NCI-H2107 treated with DMSO at 0.1 percent for 48 hours (cell line): Measurements from ENCODE around the gene CCDC141.

ENCODE experiments used
- DNase-seq: peaks from one replicate; lab custom pipeline; 2025; ENCODE audit not compliant: unreplicated experiment; lab: John Stamatoyannopoulos, UW

CCDC141 gene

DNA sequence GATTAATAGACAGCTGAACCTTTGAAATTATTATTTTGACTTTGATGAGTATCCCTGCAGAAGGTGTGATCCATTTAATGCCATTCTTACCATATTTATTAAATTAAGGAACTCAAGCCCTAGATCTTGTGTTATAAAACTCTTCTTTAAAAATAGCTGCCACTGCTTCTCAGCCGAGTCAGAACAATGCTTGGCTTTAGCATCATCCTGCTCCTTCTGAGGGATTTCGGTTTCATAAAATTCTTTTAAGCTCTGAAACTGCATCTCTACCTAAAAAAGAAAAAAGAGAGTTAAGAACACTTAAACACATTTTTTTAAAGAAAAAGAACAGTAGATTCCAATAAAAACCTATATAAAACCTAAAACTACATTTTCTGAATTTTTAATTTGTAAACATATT, 172.1 kb downstream of the CCDC141 start:
- DNase-seq: no peak

- no peak for DNase-seq
Observed at GRCh38 chr2:178874529-178875240, 175.3 kb downstream of the CCDC141 start.

- DNase-seq: no peak
Observed at GRCh38 chr2:178873912-178874311, 176.0 kb downstream of the CCDC141 start.

DNA sequence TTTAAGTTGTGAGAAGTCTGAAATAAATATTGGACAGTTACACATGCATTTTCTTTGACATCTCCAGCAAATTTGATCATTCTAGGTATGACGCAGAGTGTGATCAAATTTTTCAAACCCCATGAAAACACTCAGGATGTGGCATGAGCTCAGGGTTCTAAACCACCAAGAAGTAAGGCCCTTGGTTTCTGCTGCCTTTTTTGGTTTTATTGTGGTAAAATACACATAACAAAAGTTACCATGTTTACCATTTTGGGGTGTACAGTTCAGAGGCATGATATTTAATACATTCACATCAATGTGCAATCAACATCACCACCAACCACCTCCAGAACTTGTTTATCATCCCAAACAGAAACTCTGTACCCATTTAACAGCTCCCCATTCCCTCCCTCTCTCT, 178.4 kb downstream of the CCDC141 start:
- DNase-seq: no peak

DNA sequence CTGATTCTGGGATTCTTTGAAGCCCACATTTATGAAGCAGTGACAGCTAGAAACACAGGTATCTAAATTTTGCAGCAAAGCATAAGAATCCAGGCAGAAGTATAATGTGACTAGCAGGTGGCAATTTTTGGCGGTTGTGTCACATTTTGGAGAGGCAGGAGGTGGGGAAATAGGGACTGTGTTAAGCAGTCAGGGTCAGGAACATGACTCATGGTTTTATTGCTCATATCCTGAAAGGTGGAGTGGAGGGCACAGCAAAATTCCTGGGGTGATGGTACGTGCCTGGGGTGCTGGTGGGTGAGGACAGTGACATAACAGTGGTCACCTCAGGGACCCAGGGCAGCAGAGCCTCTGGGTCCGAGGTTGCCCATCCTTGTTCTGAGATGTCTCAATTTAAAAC, 179.2 kb downstream of the CCDC141 start:
- DNase-seq: no peak

DNA sequence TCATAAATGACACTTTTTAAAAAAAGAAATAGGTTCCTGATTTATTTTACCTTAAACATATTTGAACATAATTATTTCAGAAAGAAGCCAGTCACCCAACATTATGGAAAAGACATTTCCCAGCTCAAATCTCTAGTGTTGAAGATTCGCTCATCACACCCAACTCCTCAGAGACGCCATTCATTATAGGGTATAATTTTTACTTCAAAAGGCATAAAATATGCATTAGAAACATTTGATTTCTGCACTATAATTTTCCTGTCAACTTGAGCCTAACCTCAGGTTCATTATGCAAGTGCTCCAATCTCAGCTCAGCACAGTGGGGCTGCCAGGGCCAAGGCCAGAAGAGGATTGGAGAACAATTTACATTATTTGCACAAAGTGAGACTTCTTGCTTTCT, 183.9 kb downstream of the CCDC141 start:
- no peak for DNase-seq

- DNase-seq: no peak
Observed at GRCh38 chr2:178865146-178865936, 184.6 kb downstream of the CCDC141 start.

- DNase-seq: no peak
Observed at GRCh38 chr2:178863856-178864620, 185.9 kb downstream of the CCDC141 start.

GRCh38 chr2:178863130-178863855, 186.6 kb downstream of the CCDC141 start:
- DNase-seq: no peak

GRCh38 chr2:178860551-178860950, 189.4 kb downstream of the CCDC141 start:
- DNase-seq: no peak

DNA sequence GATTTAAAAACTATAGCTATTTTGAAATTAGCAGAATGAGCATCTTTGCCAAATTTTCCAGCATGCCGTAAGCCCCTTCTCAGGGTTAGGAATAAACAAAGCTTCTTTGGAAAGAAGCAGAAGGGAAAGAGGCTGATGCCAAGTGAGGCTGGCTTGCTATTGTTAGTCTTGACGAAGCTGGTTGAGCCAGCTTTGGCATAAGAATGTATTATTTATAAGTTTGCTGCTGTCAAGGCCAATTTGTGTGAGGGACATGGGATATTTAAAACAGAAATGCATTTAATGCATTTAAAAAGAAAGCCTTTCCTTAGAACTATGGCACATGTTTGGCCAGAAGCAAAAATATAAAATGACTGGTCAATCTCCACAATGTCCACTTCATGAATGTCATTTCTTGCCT, 190.2 kb downstream of the CCDC141 start:
- no peak for DNase-seq

GRCh38 chr2:178858896-178859625, 190.9 kb downstream of the CCDC141 start:
- DNase-seq: no peak

- DNase-seq: no peak
Observed at GRCh38 chr2:178855151-178855550, 194.8 kb downstream of the CCDC141 start.

GRCh38 chr2:178848335-178848734, 201.6 kb downstream of the CCDC141 start:
- DNase-seq: no peak

DNA sequence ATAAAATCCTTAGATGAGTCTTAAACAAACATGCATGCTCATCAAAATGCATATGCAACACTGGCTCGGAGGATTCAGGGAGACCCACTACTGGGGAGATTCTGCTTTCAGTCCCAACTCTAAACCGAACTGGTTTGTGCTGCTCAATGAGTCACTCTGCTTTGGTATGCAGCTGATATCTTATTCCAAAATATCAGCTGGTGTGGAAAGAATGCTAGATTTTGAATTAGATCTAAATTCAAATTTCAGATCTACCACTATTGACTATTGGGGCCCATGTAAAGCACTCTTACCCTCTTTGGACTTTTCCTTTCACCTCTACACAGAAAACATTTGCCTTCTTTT, 203.5 kb downstream of the CCDC141 start:
- DNase-seq: no peak

GRCh38 chr2:178845566-178846457, 204.1 kb downstream of the CCDC141 start:
- DNase-seq: no peak

DNA sequence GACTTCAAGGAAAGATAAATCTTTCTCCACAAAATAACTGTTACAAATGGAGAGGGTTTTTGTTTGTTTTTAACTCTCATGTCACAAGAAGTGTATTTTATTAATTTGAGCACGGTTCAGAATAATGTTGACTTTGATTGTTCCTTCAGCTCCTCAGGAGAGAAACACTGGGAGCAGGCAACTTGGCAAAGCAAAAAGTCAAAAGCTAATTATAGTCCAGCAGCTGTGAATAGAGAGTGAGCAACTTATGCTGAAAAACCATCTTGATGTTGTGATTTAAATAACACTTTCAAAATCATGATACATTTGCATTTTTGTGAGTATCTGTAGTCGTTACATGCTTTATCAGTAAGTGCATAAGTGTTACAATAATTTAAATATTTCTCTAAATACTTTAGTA, 205.2 kb downstream of the CCDC141 start:
- DNase-seq: no peak

DNA sequence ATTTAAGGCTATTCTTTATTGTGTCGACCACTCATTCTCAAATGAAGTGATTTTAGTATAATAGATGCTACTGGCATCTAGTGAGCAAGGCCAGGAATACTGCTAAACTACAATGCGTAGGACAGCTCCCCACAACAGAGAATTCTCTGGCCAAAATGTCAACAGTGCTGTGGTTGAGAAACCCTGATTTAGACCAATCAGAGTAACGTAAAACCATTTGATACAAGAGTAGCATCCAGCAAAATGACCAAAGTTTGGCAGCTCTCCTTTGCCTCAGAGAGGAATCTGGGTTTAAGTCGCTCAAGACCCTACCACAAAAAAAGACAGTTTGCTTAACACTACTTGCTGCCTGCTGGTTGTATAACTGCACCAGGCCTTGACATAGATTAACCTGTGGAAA, 205.7 kb downstream of the CCDC141 start:
- DNase-seq: no peak

- DNase-seq: no peak
Observed at GRCh38 chr2:178843697-178844096, 206.2 kb downstream of the CCDC141 start.

DNA sequence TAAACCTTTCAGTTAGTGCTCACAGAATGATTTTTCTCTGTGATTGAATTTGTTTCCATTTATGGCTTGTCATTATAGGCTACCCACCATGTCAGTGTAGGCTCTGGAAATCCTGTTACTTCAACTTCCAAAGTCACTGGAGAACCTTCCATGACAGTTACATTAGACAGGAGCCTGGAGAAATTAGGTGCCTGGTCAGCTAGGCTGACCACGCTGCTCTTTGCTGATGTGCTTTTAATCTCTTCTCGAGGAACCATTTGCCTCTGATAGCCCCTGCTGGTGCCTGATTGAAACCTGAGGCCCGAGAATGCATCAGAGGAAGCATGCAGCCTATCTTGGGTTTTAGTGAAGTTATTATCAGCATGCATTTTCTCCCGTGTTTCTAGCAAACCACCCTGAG, 213.1 kb downstream of the CCDC141 start:
- no peak for DNase-seq
